ENCODE data around the gene SRRT.

The SRRT gene

DNA sequence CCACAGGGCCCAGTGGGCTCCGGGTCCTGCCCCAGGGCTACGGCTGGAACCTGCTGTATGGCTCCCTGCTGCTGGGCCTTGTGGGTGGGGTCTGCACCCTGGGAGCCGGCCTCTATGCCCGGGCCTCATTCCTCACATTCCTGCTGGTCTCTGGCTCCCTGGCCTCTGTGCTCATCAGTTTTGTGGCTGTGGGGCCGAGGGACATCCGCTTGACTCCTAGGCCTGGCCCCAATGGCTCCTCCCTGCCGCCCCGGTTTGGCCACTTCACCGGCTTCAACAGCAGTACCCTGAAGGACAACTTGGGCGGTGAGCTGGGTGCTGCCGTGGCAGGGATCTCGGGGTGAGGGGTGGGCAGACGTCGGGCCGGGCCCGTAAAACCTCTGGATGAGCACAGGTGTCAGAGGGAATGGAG lies 18.0 kb upstream of the SRRT start:
- H3K27me3 ChIP-seq (ENCODE audit: control insufficient read depth, insufficient read depth, low read length): no peaks in the 10 kb centered on the region
- H3K9me3 ChIP-seq (replicated peaks; ENCODE audit: low read length): no peaks in the 10 kb centered on the region
- peaks cover 20% of the 10 kb centered on the region for H3K36me3 ChIP-seq (ENCODE audit: insufficient read depth, low read length)
- peaks cover 7% of the 10 kb centered on the region for H3K4me1 ChIP-seq (ENCODE audit: control insufficient read depth, insufficient read depth, low read length)
- no peak overlapping the region for H3K9ac ChIP-seq (ENCODE audit: low read depth, low read length)
- H3K4me3 ChIP-seq (ENCODE audit: low read length): no peak overlapping the region
- H3K4me2 ChIP-seq (ENCODE audit: low read length): no peak overlapping the region

DNA sequence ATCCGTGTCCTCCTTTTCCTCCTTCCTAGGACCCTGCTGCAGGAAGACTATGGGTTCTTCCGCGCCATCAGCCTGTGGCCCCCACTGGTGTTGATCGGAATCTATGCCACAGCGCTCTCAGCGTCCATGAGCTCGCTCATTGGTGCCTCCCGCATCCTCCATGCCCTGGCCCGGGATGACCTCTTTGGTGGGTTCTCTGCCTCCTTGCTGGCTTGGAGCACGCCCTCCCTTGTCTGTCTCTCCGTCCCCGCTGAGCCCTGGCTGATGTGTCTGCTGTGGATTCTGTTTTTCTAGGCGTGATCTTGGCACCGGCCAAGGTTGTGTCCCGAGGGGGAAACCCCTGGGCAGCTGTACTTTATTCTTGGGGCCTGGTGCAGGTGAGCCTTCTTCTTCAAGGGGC lies 15.0 kb upstream of the SRRT start:
- Histone ChIP-seq H3K4me3 (ENCODE audit: low read length) (no peak overlapping the region), H3K9me3 (replicated peaks; ENCODE audit: low read length) (no peaks in the 10 kb centered on the region), H3K4me1 (ENCODE audit: control insufficient read depth, insufficient read depth, low read length) (no peaks in the 10 kb centered on the region), H3K27me3 (ENCODE audit: control insufficient read depth, insufficient read depth, low read length) (no peaks in the 10 kb centered on the region), H3K9ac (ENCODE audit: low read depth, low read length) (no peak overlapping the region), H3K36me3 (ENCODE audit: insufficient read depth, low read length) (peaks cover 24% of the 10 kb centered on the region), H3K4me2 (ENCODE audit: low read length) (no peak overlapping the region)

DNA sequence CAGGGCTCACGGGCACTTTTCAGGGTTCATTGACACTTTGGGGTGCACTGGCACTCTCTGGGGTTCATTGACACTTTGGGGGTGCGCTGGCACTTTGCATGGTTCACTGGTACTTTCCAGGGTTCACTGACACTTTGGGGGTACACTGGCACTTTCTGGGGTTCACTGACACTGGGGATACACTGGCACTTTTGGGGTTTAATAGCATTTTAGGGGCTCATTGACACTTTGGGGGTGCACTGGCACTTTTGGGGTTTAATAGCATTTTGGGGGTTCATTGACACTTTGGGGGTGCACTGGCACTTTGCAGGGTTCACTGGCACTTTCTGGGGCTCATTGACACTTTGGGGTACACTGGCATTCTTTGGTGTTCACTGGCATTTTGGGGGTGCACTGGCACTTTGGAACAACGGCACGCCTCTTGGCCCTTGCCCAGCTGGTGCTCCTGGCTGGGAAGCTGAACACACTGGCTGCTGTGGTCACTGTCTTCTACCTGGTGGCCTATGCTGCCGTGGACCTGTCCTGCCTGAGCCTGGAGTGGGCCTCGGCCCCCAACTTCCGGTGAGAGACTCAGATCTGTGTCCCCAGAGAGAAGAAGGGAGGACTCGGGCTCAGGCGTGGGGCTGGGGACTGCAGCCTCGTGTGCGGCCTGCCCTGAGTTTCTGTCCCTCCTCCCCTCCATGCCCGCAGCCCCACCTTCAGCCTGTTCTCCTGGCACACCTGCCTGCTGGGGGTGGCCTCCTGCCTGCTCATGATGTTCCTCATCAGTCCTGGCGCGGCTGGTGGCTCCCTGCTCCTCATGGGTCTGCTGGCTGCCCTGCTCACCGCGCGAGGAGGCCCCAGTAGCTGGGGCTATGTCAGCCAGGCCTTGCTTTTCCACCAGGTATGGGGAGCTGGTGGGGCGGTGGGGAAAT lies 13.9 kb upstream of the SRRT start:
- Histone ChIP-seq H3K27me3 (ENCODE audit: control insufficient read depth, insufficient read depth, low read length) (no peaks in the 10 kb centered on the region), H3K36me3 (ENCODE audit: insufficient read depth, low read length) (peaks cover 24% of the 10 kb centered on the region), H3K4me3 (ENCODE audit: low read length) (no peak overlapping the region), H3K9ac (ENCODE audit: low read depth, low read length) (no peak overlapping the region), H3K4me1 (ENCODE audit: control insufficient read depth, insufficient read depth, low read length) (peaks cover 6% of the 10 kb centered on the region), H3K4me2 (ENCODE audit: low read length) (no peak overlapping the region), H3K9me3 (replicated peaks; ENCODE audit: low read length) (no peaks in the 10 kb centered on the region)

DNA sequence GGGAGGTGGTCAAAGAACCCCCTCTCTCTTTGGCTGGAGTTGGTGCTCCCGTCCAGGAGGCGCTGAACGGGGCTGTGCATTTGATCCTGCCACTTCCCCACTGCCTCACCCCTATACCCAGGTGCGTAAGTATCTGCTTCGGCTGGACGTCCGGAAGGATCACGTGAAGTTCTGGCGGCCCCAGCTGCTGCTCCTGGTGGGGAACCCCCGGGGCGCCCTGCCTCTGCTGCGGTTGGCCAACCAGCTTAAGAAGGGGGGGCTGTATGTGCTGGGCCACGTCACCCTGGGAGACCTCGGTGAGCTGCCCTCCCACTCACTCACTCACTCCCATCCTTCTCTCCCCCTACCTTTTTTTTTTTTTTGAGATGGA lies 13.3 kb upstream of the SRRT start:
- H3K4me1 ChIP-seq (ENCODE audit: control insufficient read depth, insufficient read depth, low read length): peaks cover 13% of the 10 kb centered on the region
- no peak overlapping the region for H3K9ac ChIP-seq (ENCODE audit: low read depth, low read length)
- H3K4me3 ChIP-seq (ENCODE audit: low read length): no peak overlapping the region
- no peak overlapping the region for H3K4me2 ChIP-seq (ENCODE audit: low read length)
- no peaks in the 10 kb centered on the region for H3K27me3 ChIP-seq (ENCODE audit: control insufficient read depth, insufficient read depth, low read length)
- H3K36me3 ChIP-seq (ENCODE audit: insufficient read depth, low read length): peaks cover 24% of the 10 kb centered on the region
- H3K9me3 ChIP-seq (replicated peaks; ENCODE audit: low read length): no peaks in the 10 kb centered on the region

DNA sequence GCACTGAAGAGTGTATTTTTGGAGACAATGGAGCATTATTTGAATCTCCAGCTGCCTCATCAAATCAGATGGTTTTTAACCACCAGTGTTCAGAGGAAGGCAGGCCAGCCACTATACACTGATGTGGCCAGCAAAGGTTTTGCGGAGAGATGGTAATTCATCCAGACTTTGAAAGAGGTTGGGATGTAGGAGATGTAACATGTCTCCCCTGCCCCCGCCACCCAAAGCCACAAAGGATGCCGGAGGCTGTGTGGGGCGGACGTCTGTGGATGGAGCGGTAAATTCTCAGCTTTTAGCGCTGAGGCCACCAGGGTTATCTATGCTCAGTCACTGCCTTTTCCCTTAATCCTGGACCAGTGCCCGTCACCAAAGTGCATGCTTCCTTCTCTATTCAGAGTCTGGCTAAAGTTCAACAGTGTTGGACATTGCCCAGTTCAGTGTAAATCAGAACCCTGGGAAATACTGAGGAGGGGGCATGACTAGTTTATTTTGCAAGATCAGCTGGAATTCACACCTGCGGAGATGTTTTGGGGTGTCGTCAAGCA lies 11.4 kb upstream of the SRRT start:
- no peak overlapping the region for H3K4me2 ChIP-seq (ENCODE audit: low read length)
- no peaks in the 10 kb centered on the region for H3K27me3 ChIP-seq (ENCODE audit: control insufficient read depth, insufficient read depth, low read length)
- H3K9me3 ChIP-seq (replicated peaks; ENCODE audit: low read length): no peaks in the 10 kb centered on the region
- peaks cover 31% of the 10 kb centered on the region for H3K36me3 ChIP-seq (ENCODE audit: insufficient read depth, low read length)
- no peak overlapping the region for H3K4me3 ChIP-seq (ENCODE audit: low read length)
- peaks cover 21% of the 10 kb centered on the region for H3K4me1 ChIP-seq (ENCODE audit: control insufficient read depth, insufficient read depth, low read length)
- H3K9ac ChIP-seq (ENCODE audit: low read depth, low read length): no peak overlapping the region

DNA sequence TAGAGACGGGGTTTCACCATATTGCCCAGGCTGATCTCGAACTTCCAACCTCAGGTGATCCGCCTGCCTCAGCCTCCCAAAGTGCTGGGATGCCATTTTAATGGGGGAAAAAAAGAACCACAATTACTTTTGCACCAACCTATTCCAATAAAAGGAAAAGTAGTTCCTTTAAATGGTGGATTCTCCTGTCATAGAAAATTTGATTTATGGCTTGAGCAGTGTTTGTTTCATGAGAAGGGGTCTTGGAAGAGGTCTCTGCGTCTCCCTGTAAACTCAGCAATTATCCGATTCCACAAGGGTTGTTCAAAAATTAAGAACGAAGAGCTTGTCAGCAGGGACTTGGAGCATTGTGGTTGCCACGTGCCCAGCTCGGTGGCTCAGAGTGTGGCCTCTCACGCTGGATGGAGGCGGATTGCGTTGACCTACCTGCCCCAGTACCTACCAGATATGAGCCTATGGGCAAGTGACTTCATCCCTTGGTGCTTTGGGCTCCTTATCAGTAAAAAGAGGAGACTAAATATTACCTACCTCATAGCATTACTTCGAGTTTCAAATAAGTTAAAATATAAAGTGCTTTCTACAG lies 10.5 kb upstream of the SRRT start:
- Histone ChIP-seq H3K4me1 (ENCODE audit: control insufficient read depth, insufficient read depth, low read length) (peaks cover 26% of the 10 kb centered on the region), H3K36me3 (ENCODE audit: insufficient read depth, low read length) (peaks cover 27% of the 10 kb centered on the region), H3K27me3 (ENCODE audit: control insufficient read depth, insufficient read depth, low read length) (no peaks in the 10 kb centered on the region), H3K9me3 (replicated peaks; ENCODE audit: low read length) (no peaks in the 10 kb centered on the region), H3K4me3 (ENCODE audit: low read length) (no peak overlapping the region), H3K9ac (ENCODE audit: low read depth, low read length) (no peak overlapping the region), H3K4me2 (ENCODE audit: low read length) (no peak overlapping the region)

DNA sequence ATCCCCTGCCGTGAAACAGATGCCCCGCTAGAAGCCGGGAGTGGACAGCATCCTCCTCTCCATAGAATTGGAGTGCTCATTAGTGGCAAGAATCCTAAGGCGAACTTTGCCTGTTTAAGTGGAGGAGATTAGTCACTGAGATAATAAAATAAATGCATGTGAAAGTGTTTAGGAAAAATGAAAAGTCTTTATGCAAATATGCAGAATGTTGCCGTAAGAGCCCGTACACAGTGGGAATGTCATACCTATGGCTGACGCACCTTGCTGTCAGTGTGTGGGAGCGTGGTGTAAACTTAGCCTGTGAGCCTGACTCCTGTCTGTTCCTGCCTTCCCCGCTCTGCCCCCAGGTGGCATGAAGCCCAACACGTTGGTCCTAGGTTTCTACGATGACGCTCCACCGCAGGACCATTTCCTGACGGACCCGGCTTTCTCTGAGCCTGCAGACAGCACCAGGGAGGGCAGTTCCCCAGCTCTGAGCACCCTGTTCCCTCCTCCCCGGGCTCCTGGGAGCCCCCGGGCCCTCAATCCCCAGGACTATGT lies 9.5 kb upstream of the SRRT start:
- Histone ChIP-seq H3K9ac (ENCODE audit: low read depth, low read length) (peak overlapping the region; percentile 100), H3K4me2 (ENCODE audit: low read length) (peak overlapping the region; percentile 96), H3K4me3 (ENCODE audit: low read length) (peak overlapping the region; percentile 100), H3K36me3 (ENCODE audit: insufficient read depth, low read length) (peaks cover 27% of the 10 kb centered on the region), H3K9me3 (replicated peaks; ENCODE audit: low read length) (no peaks in the 10 kb centered on the region), H3K4me1 (ENCODE audit: control insufficient read depth, insufficient read depth, low read length) (peaks cover 31% of the 10 kb centered on the region), H3K27me3 (ENCODE audit: control insufficient read depth, insufficient read depth, low read length) (no peaks in the 10 kb centered on the region)

DNA sequence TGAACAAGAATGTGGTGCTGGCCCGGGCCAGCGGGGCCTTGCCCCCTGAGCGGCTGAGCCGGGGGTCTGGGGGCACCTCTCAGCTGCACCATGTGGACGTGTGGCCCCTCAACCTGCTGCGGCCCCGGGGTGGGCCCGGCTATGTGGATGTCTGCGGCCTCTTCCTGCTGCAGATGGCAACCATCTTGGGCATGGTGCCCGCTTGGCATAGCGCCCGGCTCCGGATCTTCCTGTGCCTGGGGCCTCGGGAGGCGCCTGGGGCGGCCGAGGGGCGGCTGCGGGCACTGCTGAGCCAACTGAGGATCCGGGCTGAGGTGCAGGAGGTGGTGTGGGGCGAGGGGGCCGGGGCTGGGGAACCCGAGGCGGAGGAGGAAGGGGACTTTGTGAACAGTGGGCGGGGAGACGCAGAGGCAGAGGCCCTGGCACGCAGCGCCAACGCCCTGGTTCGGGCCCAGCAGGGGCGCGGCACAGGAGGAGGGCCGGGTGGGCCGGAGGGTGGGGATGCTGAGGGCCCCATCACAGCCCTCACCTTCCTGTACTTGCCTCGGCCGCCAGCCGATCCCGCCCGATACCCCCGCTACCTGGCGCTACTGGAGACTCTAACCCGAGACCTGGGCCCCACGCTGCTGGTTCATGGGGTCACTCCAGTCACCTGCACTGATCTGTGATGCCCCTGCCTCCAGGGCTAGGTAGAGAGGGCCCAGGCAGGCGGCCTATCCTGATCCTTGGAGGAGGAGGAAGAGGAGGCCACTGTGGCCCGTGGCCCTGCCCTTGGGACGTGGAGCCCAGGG lies 8.8 kb upstream of the SRRT start:
- Histone ChIP-seq H3K4me2 (ENCODE audit: low read length) (peak overlapping the region; percentile 96), H3K27me3 (ENCODE audit: control insufficient read depth, insufficient read depth, low read length) (no peaks in the 10 kb centered on the region), H3K9me3 (replicated peaks; ENCODE audit: low read length) (no peaks in the 10 kb centered on the region), H3K36me3 (ENCODE audit: insufficient read depth, low read length) (peaks cover 26% of the 10 kb centered on the region), H3K4me3 (ENCODE audit: low read length) (peak overlapping the region; percentile 100), H3K9ac (ENCODE audit: low read depth, low read length) (peak overlapping the region; percentile 100), H3K4me1 (ENCODE audit: control insufficient read depth, insufficient read depth, low read length) (peaks cover 36% of the 10 kb centered on the region)

DNA sequence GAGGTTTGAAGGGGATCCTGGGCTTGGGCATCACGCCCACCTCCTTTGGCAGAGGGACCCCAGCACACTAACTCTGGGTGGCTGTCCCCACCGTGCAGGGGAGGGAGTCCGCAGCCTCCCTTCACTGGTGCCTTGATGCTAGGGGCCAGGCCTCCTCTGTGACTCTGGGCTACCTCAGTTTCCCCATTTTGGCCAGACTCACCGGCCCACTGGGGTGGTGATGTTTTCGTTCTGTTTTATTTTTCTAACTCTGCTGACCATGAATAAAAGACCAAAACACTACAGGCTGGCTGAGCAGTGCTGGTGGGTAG lies 8.2 kb upstream of the SRRT start:
- Histone ChIP-seq H3K4me3 (ENCODE audit: low read length) (peak overlapping the region; percentile 100), H3K36me3 (ENCODE audit: insufficient read depth, low read length) (peaks cover 29% of the 10 kb centered on the region), H3K9me3 (replicated peaks; ENCODE audit: low read length) (no peaks in the 10 kb centered on the region), H3K4me2 (ENCODE audit: low read length) (peak overlapping the region; percentile 96), H3K4me1 (ENCODE audit: control insufficient read depth, insufficient read depth, low read length) (peaks cover 36% of the 10 kb centered on the region), H3K27me3 (ENCODE audit: control insufficient read depth, insufficient read depth, low read length) (no peaks in the 10 kb centered on the region), H3K9ac (ENCODE audit: low read depth, low read length) (peak overlapping the region; percentile 100)

DNA sequence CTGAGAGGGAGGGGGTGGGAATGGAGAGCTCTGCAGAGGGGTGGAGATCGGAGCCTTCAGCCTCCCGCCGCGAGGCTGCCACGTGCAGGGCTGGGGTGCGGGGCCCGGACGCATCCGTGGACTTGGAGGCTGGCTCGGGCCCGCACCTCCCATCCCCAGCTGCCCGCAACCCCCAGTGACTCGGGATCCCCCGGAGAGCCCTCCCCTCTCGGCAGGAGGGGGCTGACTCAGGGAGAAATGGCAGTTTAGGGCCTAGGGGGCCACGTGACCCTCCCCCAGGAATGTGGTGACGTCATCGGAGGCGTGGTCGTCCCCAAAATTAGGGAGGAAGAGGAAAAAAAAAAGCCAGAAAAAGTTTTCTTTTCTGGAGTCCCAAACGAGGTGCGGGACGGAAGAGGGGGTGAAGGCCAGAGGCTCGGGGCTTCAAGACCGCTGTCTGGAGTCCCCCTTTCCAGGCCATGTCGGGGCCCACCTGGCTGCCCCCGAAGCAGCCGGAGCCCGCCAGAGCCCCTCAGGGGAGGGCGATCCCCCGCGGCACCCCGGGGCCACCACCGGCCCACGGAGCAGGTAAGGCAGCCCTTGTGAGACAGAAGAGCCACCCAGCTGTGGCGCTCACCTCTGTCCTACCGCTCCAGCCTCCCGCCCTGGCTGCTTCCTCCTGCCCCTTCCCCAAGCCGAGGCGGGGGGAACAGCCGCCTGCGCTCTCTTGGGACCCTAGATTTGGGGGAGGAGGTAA lies 7.7 kb upstream of the SRRT start, which contains the start of gene TRIP6:
TRIP6 (plus strand) TSS at position 348 of the 736 bp plus-strand sequence; CDS start at position 459, 111 bp downstream.
- peak within 1 kb of the TSS; percentile 100 for H3K9ac ChIP-seq (ENCODE audit: low read depth, low read length)
- H3K9me3 ChIP-seq (replicated peaks; ENCODE audit: low read length): no peaks in the 10 kb centered on the region
- peaks cover 36% of the 10 kb centered on the region for H3K4me1 ChIP-seq (ENCODE audit: control insufficient read depth, insufficient read depth, low read length)
- H3K4me2 ChIP-seq (ENCODE audit: low read length): peak within 1 kb of the TSS; percentile 96
- H3K27me3 ChIP-seq (ENCODE audit: control insufficient read depth, insufficient read depth, low read length): no peaks in the 10 kb centered on the region
- peak within 1 kb of the TSS; percentile 100 for H3K4me3 ChIP-seq (ENCODE audit: low read length)
- H3K36me3 ChIP-seq (ENCODE audit: insufficient read depth, low read length): peaks cover 31% of the 10 kb centered on the region

Data from skeletal muscle satellite cell (primary cell).